SK-N-SH (cell line): ENCODE measurements around the gene MYH11. TPM values are rescaled to one million over a fixed set of nuclear protein-coding genes. Genes with fewer than 3 reads are reported as not detected.
A peak's percentile ranks its signal among the peaks of the same experiment; 100 is the strongest.

Experiments used
- CTCF ChIA-PET: fragments of 300-600, 350-600 bp; formaldehyde crosslinking; extraction: SDS; loops from one replicate; lab custom pipeline; 2021; lab: Yijun Ruan, JAX
- POLR2A ChIA-PET: fragments of 350-600 bp; sonication (Branson Sonifier 250); formaldehyde crosslinking; extraction: SDS; loops from one replicate; lab custom pipeline; 2020; ENCODE audit warnings: antibody characterized with exemption, inconsistent platforms; lab: Yijun Ruan, JAX
- DNase-seq: peaks from one replicate; pipeline ENCODE4 v3.0.0; 2012
- H2AFZ ChIP-seq: fragments of 200-600 bp; sonication (generic); 2 replicates; pipeline ENCODE4 v1.8.1; 2016; ENCODE audit warnings: antibody characterized with exemption, mild to moderate bottlenecking, low read depth
- H3F3A ChIP-seq: fragments of 200-600 bp; sonication (generic); replicated peaks from 2 replicates; pipeline ENCODE3; 2016; ENCODE audit warnings: antibody characterized with exemption, mild to moderate bottlenecking; ENCODE audit not compliant: insufficient read depth
- H3K27ac ChIP-seq, 2 experiments: fragments of 200-500 bp in 1 of 2; fragments of 200-600 bp in 1 of 2; sonication (Bioruptor generic) in 1 of 2; sonication (generic), shearing (Covaris generic) in 1 of 2; 2 replicates each; pipeline versions ENCODE4 v1.5.1 to v1.6.1; 2014 to 2016; ENCODE audit warnings: low read depth in 2 of 2, inconsistent platforms in 1 of 2, low read length in 1 of 2, mild to moderate bottlenecking in 1 of 2, mixed read lengths in 1 of 2
- H3K27me3 ChIP-seq: fragments of 200-600 bp; sonication (generic), shearing (Covaris generic); 2 replicates; pipeline ENCODE4 v1.6.1; 2016; ENCODE audit warnings: mixed run types; ENCODE audit not compliant: insufficient read depth
- H3K36me3 ChIP-seq, 2 experiments: fragments of 200-500 bp in 1 of 2; fragments of 200-600 bp in 1 of 2; sonication (Bioruptor generic) in 1 of 2; sonication (generic) in 1 of 2; replicated peaks in 1 of 2; 2 replicates each; pipeline versions ENCODE3 to v1.5.1; 2014 to 2016; ENCODE audit warnings: low read length in 1 of 2, mild to moderate bottlenecking in 1 of 2; ENCODE audit not compliant: insufficient read depth in 2 of 2, control insufficient read depth in 1 of 2
- H3K4me1 ChIP-seq, 2 experiments: fragments of 200-500 bp in 1 of 2; fragments of 200-600 bp in 1 of 2; sonication (Bioruptor generic) in 1 of 2; sonication (generic), shearing (Covaris generic) in 1 of 2; 2 replicates each; pipeline versions ENCODE4 v1.5.1 to v1.6.1; 2014 to 2016; ENCODE audit warnings: low read depth in 1 of 2, low read length in 1 of 2, mixed run types in 1 of 2; ENCODE audit not compliant: insufficient read depth in 2 of 2, control insufficient read depth in 1 of 2
- H3K4me2 ChIP-seq: fragments of 200-600 bp; sonication (generic), shearing (Covaris generic); 2 replicates; pipeline ENCODE4 v1.6.1; 2017; ENCODE audit warnings: mixed run types
- H3K4me3 ChIP-seq, 2 experiments: fragments of 200-500 bp in 1 of 2; fragments of 200-600 bp in 1 of 2; sonication (Bioruptor generic) in 1 of 2; sonication (generic), shearing (Covaris generic) in 1 of 2; 2 replicates each; pipeline versions ENCODE4 v1.5.1 to v1.8.1; 2014 to 2016; ENCODE audit warnings: low read depth in 2 of 2, inconsistent platforms in 1 of 2, low read length in 1 of 2, mild to moderate bottlenecking in 1 of 2, mixed read lengths in 1 of 2, moderate library complexity in 1 of 2
- H3K79me2 ChIP-seq: fragments of 200-600 bp; sonication (generic); 2 replicates; pipeline ENCODE4 v1.8.1; 2017; ENCODE audit warnings: mild to moderate bottlenecking; ENCODE audit not compliant: insufficient read depth
- H3K9ac ChIP-seq: fragments of 200-600 bp; sonication (generic); 2 replicates; pipeline ENCODE4 v1.6.1; 2017; ENCODE audit warnings: mixed run types
- H3K9me2 ChIP-seq: fragments of 200-600 bp; sonication (generic); 2 replicates; pipeline ENCODE4 v1.6.1; 2017; ENCODE audit warnings: mixed run types
- H3K9me3 ChIP-seq: fragments of 200-600 bp; sonication (generic); 2 replicates; pipeline ENCODE4 v1.6.1; 2017; ENCODE audit warnings: mixed run types, mild to moderate bottlenecking, moderate library complexity
- H4K20me1 ChIP-seq: fragments of 200-600 bp; sonication (generic); 2 replicates; pipeline ENCODE4 v1.6.1; 2017; ENCODE audit warnings: mild to moderate bottlenecking, mixed run types; ENCODE audit not compliant: insufficient read depth
- CHD2 ChIP-seq: fragments of 150-350 bp; IDR thresholded peaks from 2 replicates; pipeline ENCODE4 v1.6.1; 2018; ENCODE audit warnings: low read length; ENCODE audit not compliant: partially characterized antibody
- CTCF ChIP-seq: fragments of 200-600 bp; sonication (generic); IDR thresholded peaks from 2 replicates; pipeline ENCODE4 v1.6.1; 2017; ENCODE audit warnings: antibody characterized with exemption, mild to moderate bottlenecking, moderate library complexity
- FOSL2 ChIP-seq: IDR thresholded peaks from 2 replicates; pipeline ENCODE4 v1.4.0; 2012; ENCODE audit warnings: low read depth, mild to moderate bottlenecking, moderate library complexity, borderline replicate concordance
- JUND ChIP-seq: IDR thresholded peaks from 2 replicates; pipeline ENCODE4 v1.4.0; 2012
- MXI1 ChIP-seq: IDR thresholded peaks from 2 replicates; pipeline ENCODE4 v1.6.1; 2012; ENCODE audit warnings: mild to moderate bottlenecking, low read depth, low read length, improper control_type of control experiment
- NFIC ChIP-seq: IDR thresholded peaks from 2 replicates; pipeline ENCODE4 v1.4.0; 2012; ENCODE audit warnings: borderline replicate concordance
- PBX3 ChIP-seq: IDR thresholded peaks from 2 replicates; pipeline ENCODE4; 2012
- RAD21 ChIP-seq: IDR thresholded peaks from 2 replicates; pipeline ENCODE4 v1.6.1; 2012; ENCODE audit warnings: mild to moderate bottlenecking, low read length
- RFX5 ChIP-seq: IDR thresholded peaks from 2 replicates; pipeline ENCODE4 v1.6.1; 2012; ENCODE audit warnings: mild to moderate bottlenecking, improper control_type of control experiment, low read length
- RXRA ChIP-seq: IDR thresholded peaks from 2 replicates; pipeline ENCODE4 v1.4.0; 2012; ENCODE audit warnings: low read depth, mild to moderate bottlenecking, borderline replicate concordance
- SIN3A ChIP-seq: IDR thresholded peaks from 2 replicates; pipeline ENCODE4 v1.6.1; 2012; ENCODE audit warnings: low read depth, mild to moderate bottlenecking, low read length, moderate library complexity, borderline replicate concordance
- SMC3 ChIP-seq: IDR thresholded peaks from 2 replicates; pipeline ENCODE4 v1.6.1; 2012; ENCODE audit warnings: low read depth, low read length, improper control_type of control experiment
- TEAD4 ChIP-seq: IDR thresholded peaks from 2 replicates; pipeline ENCODE4 v1.4.0; 2012; ENCODE audit warnings: mild to moderate bottlenecking, borderline replicate concordance; ENCODE audit not compliant: insufficient read depth
- WGBS: methylation state at CpG from one replicate; pipeline ENCODE4 v1.1.6; 2017; ENCODE audit warnings: low lambda C conversion rate; 5-methylcytosine and 5-hydroxymethylcytosine counted together
- polyA plus RNA-seq, 3 experiments: library from polyadenylated mRNA; depleted of rRNA; stranded (reverse); fragments of >200 nt; gene quantifications; 2 replicates each; pipeline ENCODE4 v1.2.3, GENCODE V29; 2012

Gene MYH11
- polyA plus RNA-seq, 1 of the 3 experiments (the other 2 are of a cell fraction), result 0.02 TPM

- TF ChIP-seq PBX3, result no peak
- no peak for TF ChIP-seq TEAD4
- TF ChIP-seq NFIC, result no peak
- TF ChIP-seq MXI1, result no peak
- no peak for TF ChIP-seq CHD2
Observed at GRCh38 chr16:15778204-15778743, 78.6 kb downstream of the MYH11 start (continued).

GRCh38 chr16:15777533-15778203 lies 79.2 kb downstream of the MYH11 start:
- peak; percentile 32 for DNase-seq

More at GRCh38 chr16:15777533-15778203, 79.2 kb downstream of the MYH11 start:
- Histone ChIP-seq H3K27ac (no peak overlapping the region), H3K9me3 (no peaks in the 10 kb centered on the region), H3K4me2 (no peak overlapping the region), H2AFZ (no peak overlapping the region), H4K20me1 (no peaks in the 10 kb centered on the region), H3K27me3 (peaks cover 7% of the 10 kb centered on the region; the same call in 1 of the 2 replicates), H3F3A (no peaks in the 10 kb centered on the region), H3K36me3 (no peaks in the 10 kb centered on the region), H3K79me2 (no peaks in the 10 kb centered on the region), H3K4me3 (no peak overlapping the region), H3K9ac (no peak overlapping the region), H3K4me1 (no peaks in the 10 kb centered on the region), H3K9me2 (no peaks in the 10 kb centered on the region)
- CTCF ChIA-PET, result interaction anchor here (0.6 to 3.2 kb wide), 11 partner anchors 11 to 350 kb away, joined by 3 to 19 read pairs (median 5); no protein-coding TSS in a partner anchor
- POLR2A ChIA-PET, result no interaction called here
- 53% methylated on average over 11 of the region's 11 CpGs for WGBS
- TF ChIP-seq JUND, result no peak
- peak; percentile 62 for TF ChIP-seq RAD21
- TF ChIP-seq FOSL2, result no peak
- TF ChIP-seq SMC3, result peak; percentile 28; the same call in 1 of the 2 replicates
- TF ChIP-seq RFX5, result no peak
- no peak for TF ChIP-seq SIN3A
- TF ChIP-seq MXI1, result no peak
- TF ChIP-seq RXRA, result no peak
- peak; percentile 40 for TF ChIP-seq CTCF
- TF ChIP-seq PBX3, result no peak
